Urinary bladder (tissue), 4 donors: ENCODE results near the gene ATAD3B. TPM values are rescaled to one million over a fixed set of nuclear protein-coding genes. Genes with fewer than 3 reads are reported as not detected.
"Not testable (repeated sequence)": the region's sequence is repeated elsewhere in the genome, so short reads cannot be mapped to it uniquely, and the experiment has no call there.

ENCODE experiments used
- DNase-seq: peaks from one replicate; pipeline ENCODE4 v3.0.0-alpha.2; 2015; ENCODE audit errors: extremely low spot score
- H3K27ac ChIP-seq: one replicate; pipeline ENCODE4 v1.5.1; 2013; ENCODE audit warnings: low read depth, mild to moderate bottlenecking, moderate library complexity
- H3K36me3 ChIP-seq: one replicate; pipeline ENCODE4 v1.6.1; 2013; ENCODE audit warnings: mild to moderate bottlenecking, moderate library complexity; ENCODE audit not compliant: insufficient read depth
- H3K4me1 ChIP-seq: one replicate; pipeline ENCODE4 v1.6.1; 2013; ENCODE audit warnings: mild to moderate bottlenecking, moderate library complexity; ENCODE audit not compliant: insufficient read depth
- H3K4me3 ChIP-seq: one replicate; pipeline ENCODE4 v1.5.1; 2013; ENCODE audit warnings: low read depth, low read length
- WGBS: extraction: QIAGEN DNeasy Blood & Tissue Kit; methylation state at CpG from one replicate; pipeline ENCODE4 v1.1.7; 2013; 5-methylcytosine and 5-hydroxymethylcytosine counted together
- polyA plus RNA-seq: library from polyadenylated mRNA; stranded (reverse); fragments of 200-250 nt; gene quantifications from one replicate; pipeline ENCODE4 v1.2.3, GENCODE V29; 2013
- total RNA-seq: library from RNA; depleted of rRNA; stranded (reverse); fragments of >200 nt; gene quantifications from one replicate; pipeline ENCODE4 v1.2.3, GENCODE V29; 2014
- donor health status: healthy with polysubstance abuse.
- donor health status: healthy.

Gene ATAD3B, protein sequence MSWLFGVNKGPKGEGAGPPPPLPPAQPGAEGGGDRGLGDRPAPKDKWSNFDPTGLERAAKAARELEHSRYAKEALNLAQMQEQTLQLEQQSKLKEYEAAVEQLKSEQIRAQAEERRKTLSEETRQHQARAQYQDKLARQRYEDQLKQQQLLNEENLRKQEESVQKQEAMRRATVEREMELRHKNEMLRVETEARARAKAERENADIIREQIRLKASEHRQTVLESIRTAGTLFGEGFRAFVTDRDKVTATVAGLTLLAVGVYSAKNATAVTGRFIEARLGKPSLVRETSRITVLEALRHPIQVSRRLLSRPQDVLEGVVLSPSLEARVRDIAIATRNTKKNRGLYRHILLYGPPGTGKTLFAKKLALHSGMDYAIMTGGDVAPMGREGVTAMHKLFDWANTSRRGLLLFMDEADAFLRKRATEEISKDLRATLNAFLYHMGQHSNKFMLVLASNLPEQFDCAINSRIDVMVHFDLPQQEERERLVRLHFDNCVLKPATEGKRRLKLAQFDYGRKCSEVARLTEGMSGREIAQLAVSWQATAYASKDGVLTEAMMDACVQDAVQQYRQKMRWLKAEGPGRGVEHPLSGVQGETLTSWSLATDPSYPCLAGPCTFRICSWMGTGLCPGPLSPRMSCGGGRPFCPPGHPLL
- total RNA-seq (11.3 TPM), polyA plus RNA-seq (14.3 TPM)

DNA sequence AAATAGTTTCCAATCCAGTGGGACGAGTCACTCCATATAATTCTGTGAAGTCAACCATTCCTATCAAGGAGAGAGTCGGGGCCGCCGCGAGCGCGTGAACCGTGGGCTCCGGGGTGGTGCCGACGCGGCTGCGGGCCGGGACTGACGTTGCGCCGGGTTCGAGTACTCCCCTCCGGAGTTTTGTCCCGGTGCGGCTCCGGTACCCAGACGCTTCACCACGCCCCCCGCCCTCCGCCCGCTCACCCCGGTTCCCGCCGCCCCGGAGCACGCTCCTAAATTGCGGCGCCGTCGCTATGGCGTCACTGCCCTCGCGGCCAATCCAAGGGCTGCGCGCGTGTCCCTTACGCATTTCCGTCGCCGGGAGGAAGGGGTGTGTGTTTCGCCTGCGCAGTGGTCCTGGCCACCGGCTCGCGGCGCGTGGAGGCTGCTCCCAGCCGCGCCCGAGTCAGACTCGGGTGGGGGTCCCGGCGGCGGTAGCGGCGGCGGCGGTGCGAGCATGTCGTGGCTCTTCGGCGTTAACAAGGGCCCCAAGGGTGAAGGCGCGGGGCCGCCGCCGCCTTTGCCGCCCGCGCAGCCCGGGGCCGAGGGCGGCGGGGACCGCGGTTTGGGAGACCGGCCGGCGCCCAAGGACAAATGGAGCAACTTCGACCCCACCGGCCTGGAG lies at the start of gene ATAD3B:
Gene ATAD3B (plus strand): TSS at position 377 of the 664 bp plus-strand sequence. CDS start 120 bp downstream, at position 497.
- Histone ChIP-seq H3K4me1 (no peaks in the 10 kb centered on the region), H3K36me3 (peaks cover 2% of the 10 kb centered on the region), H3K4me3 (peak within 1 kb of the TSS; percentile 78), H3K27ac (peak within 1 kb of the TSS; percentile 69)
- DNase-seq: peak; percentile 81
- WGBS: under 1% methylated on average over 87 of the region's 87 CpGs

DNA sequence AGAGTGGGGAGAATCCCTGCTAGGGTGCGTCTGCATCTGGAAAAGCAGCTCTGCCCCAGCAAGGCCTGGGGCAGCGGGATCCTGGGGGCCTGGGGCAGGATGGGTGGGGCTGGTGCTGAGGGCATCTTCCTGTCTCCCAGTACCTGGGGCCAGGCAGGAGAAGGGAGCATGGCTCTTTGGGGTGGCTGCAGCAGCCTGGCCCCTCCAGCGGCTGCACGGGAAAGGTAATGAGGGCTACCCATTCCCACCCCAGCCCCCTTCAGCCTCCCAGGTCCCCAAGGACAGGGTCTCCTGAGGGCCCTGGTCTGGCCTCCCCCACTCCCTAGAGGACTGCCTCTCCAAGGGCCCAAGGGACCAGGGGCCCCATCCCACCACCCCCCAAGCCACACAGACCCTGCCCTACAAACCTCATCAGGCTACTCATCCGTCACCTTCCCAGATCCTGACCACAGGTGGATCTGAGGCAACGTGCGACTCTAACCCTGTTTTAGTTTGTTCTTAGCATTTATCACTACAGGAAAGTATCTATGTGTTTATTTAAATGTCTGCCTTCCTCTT lies 49.6 kb upstream of the ATAD3B start:
- 75% methylated on average over 7 of the region's 7 CpGs for whole genome bisulfite sequencing
- no peak overlapping the region for H3K4me3 ChIP-seq
- no peaks in the 10 kb centered on the region for H3K36me3 ChIP-seq
- no peak for DNase-seq
- no peaks in the 10 kb centered on the region for H3K4me1 ChIP-seq
- no peak overlapping the region for H3K27ac ChIP-seq

DNA sequence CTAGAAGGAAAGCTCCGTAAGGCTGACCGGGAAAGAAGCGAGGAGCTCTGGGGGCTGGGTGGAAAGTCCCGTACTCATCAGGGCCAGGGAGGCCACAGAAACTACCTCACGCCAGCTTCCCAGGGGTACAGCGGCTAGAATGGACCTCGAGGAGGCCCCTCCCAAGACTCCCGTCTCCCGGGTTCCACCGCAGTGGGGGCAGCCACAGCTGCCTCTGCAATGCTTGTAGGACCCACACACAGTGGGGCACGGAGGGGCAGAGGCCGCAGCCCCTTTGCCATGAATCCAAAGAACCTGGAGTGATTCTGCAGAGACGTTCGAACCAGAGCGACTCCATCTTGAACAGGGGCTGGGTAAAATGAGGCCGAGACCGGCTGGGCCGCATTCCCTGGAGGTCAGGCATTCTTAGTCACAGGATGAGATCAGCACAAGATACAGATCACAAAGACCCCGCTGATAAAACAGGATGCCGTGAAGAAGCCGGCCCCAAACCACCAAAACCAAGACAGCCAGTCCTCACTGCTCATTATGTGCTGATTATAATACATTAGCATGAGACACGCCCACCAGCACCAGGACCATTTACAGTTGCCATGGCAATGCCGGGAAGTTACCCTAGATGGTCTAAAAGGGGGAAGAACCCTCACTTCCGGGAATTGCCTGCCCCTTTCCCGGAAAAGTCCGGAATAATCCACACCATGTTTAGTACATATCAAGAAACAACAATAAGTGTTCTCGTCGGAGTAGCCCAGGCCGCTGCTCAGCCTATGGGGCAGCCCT lies 48.9 kb upstream of the ATAD3B start:
- DNase-seq: no peak
- Histone ChIP-seq H3K4me3 (no peak overlapping the region), H3K4me1 (no peaks in the 10 kb centered on the region), H3K27ac (peak overlapping the region; percentile 45), H3K36me3 (no peaks in the 10 kb centered on the region)
- WGBS: 44% methylated on average over 29 of the region's 29 CpGs

- H3K4me3 ChIP-seq: no peak overlapping the region
- WGBS: 82% methylated on average over 7 of the region's 7 CpGs
- no peak overlapping the region for H3K27ac ChIP-seq
- no peaks in the 10 kb centered on the region for H3K4me1 ChIP-seq
- no peak for DNase-seq
- H3K36me3 ChIP-seq: no peaks in the 10 kb centered on the region
Measured at GRCh38 chr1:1423245-1423597, 48.3 kb upstream of the ATAD3B start.

DNA sequence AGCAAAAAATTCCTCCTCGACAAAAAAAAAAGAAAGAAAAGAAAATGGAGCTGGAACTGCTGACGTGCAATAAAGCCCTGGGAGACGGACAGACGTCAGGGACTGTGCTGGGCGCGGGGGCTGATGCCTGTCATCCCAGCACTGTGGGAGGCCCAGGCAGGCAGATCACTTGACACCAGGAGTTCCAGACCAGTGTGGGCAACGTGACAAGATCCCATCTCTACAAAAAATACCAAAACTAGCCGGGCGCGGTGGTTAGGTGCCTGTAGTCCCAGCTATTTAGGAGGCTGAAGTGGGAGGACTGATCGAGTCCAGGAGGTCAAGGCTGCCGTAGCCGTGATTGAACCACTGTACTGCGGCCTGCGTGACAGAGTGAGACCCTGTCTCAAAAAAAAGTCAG lies 46.9 kb upstream of the ATAD3B start:
- no peak overlapping the region for H3K27ac ChIP-seq
- no peak for DNase-seq
- no peak overlapping the region for H3K4me3 ChIP-seq
- WGBS: 79% methylated on average over 15 of the region's 15 CpGs
- H3K36me3 ChIP-seq: no peaks in the 10 kb centered on the region
- H3K4me1 ChIP-seq: no peaks in the 10 kb centered on the region

DNA sequence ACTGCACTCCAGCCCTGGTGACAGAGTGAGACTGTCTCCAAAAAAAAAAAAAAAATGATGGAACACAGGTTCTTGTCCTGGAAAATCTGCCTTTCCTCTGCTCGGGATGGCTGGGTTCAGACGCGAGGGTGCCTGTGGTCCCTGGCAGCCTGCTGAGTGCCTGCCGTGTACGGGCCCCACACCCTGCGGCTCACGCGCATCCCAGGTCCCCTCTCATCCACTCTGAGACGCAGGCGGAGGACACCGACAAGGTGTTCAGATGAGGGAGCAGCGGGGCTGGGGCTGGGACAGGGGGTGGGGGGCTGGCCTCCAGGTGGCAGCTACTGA lies 46.2 kb upstream of the ATAD3B start:
- DNase-seq: no peak
- no peak overlapping the region for H3K4me3 ChIP-seq
- H3K27ac ChIP-seq: no peak overlapping the region
- H3K4me1 ChIP-seq: no peaks in the 10 kb centered on the region
- no peaks in the 10 kb centered on the region for H3K36me3 ChIP-seq
- 67% methylated on average over 12 of the region's 12 CpGs for WGBS

GRCh38 chr1:1425753-1426495 lies 45.6 kb upstream of the ATAD3B start:
- H3K36me3 ChIP-seq: no peaks in the 10 kb centered on the region
- H3K4me1 ChIP-seq: no peaks in the 10 kb centered on the region
- no peak overlapping the region for H3K4me3 ChIP-seq
- no peak for DNase-seq
- no peak overlapping the region for H3K27ac ChIP-seq
- WGBS: 47% methylated on average over 33 of the region's 33 CpGs

GRCh38 chr1:1426496-1427105 lies 45.0 kb upstream of the ATAD3B start:
- H3K27ac ChIP-seq: no peak overlapping the region
- no peak for DNase-seq
- WGBS: 49% methylated on average over 18 of the region's 19 CpGs
- H3K4me3 ChIP-seq: no peak overlapping the region
- no peaks in the 10 kb centered on the region for H3K4me1 ChIP-seq
- H3K36me3 ChIP-seq: no peaks in the 10 kb centered on the region

GRCh38 chr1:1427106-1427819 lies 44.3 kb upstream of the ATAD3B start:
- Histone ChIP-seq H3K27ac (no peak overlapping the region), H3K4me1 (no peaks in the 10 kb centered on the region), H3K4me3 (peak overlapping the region; percentile 51), H3K36me3 (no peaks in the 10 kb centered on the region)
- 8% methylated on average over 66 of the region's 66 CpGs for WGBS
- DNase-seq: no peak

DNA sequence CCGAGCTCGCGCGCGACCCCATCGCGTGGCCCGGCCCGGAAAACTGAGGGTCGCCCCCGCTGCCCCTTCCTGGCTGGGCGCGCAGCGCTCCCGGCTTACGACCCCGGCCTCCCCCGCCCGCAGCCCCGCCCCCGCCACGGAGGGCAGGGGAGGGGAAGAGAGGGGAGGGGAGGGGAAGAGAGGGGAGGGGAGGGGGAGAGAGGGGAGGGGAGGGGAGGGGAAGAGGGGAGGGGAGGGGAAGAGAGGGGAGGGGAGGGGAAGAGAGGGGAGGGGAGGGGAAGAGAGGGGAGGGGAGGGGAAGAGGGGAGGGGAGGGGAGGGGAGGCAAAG lies 43.8 kb upstream of the ATAD3B start:
- peak overlapping the region; percentile 51 for H3K4me3 ChIP-seq

DNA sequence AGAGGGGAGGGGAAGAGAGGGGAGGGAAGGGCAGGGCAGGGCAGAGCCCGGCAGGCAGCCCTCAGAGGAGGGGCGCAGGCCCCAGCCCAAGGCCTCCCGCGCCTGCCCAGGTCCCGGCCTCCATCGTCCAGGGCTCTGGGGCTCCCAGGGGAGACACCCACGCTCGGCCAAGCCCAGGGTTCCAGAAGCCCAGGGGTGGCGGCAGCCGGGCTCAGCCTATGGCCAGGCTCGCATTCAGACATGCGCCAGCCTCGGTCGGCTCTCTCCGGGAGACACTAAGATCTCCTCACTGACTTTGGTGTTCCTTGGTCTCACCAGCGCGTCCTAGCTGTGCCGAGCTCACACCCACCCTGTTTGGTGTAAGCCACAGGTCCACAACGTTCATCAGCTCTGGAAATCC lies 43.4 kb upstream of the ATAD3B start:
- Histone ChIP-seq H3K36me3 (no peaks in the 10 kb centered on the region), H3K27ac (no peak overlapping the region), H3K4me1 (no peaks in the 10 kb centered on the region), H3K4me3 (no peak overlapping the region)
- DNase-seq: no peak
- 77% methylated on average over 19 of the region's 19 CpGs for WGBS

More for the DNA sequence above, 43.8 kb upstream of the ATAD3B start:
- H3K4me1 ChIP-seq: no peaks in the 10 kb centered on the region
- no peaks in the 10 kb centered on the region for H3K36me3 ChIP-seq
- whole genome bisulfite sequencing: 1% methylated on average over 20 of the region's 22 CpGs
- H3K27ac ChIP-seq: no peak overlapping the region
- DNase-seq: no peak

GRCh38 chr1:1428967-1429366 lies 42.6 kb upstream of the ATAD3B start:
- H3K4me3 ChIP-seq, H3K27ac ChIP-seq, H3K36me3 ChIP-seq, H3K4me1 ChIP-seq, DNase-seq: not testable (repeated sequence)
- 89% methylated on average over 6 of the region's 6 CpGs for WGBS
